Small intestine (tissue), 7 donors: ENCODE results near the gene PC. TPM values are rescaled to one million over a fixed set of nuclear protein-coding genes. Genes with fewer than 3 reads are reported as not detected.

Experiments
- DNase-seq, 2 donors: peaks; one replicate each; pipeline versions ENCODE4 v3.0.0 to v3.0.0-alpha.2; 2013
- FAIRE-seq: peaks from 2 replicates; lab custom pipeline; 2012; peaks lifted over from hg19 to GRCh38; lab: Jason Lieb, UNC
- H3K27ac ChIP-seq, 3 donors: one replicate each; pipeline ENCODE4 v1.5.1; 2013; ENCODE audit warnings: low read length in 2 of 3, mild to moderate bottlenecking in 2 of 3, control low read depth in 1 of 3, inconsistent platforms in 1 of 3, low read depth in 1 of 3, moderate library complexity in 1 of 3
- H3K27me3 ChIP-seq, 3 donors: one replicate each; pipeline ENCODE4 v1.6.1; 2013; ENCODE audit warnings: low read length in 3 of 3, inconsistent platforms in 1 of 3; ENCODE audit not compliant: control insufficient read depth in 3 of 3, insufficient read depth in 3 of 3
- H3K36me3 ChIP-seq, 3 donors: one replicate each; pipeline ENCODE4 v1.6.1; 2013; ENCODE audit warnings: low read length in 3 of 3, inconsistent platforms in 1 of 3, low read depth in 1 of 3, mild to moderate bottlenecking in 1 of 3, moderate library complexity in 1 of 3; ENCODE audit not compliant: control insufficient read depth in 3 of 3, insufficient read depth in 2 of 3
- H3K4me1 ChIP-seq, 3 donors: one replicate each; pipeline ENCODE4 v1.6.1; 2013; ENCODE audit warnings: low read length in 2 of 3, inconsistent platforms in 1 of 3, low read depth in 1 of 3, mild to moderate bottlenecking in 1 of 3, moderate library complexity in 1 of 3; ENCODE audit not compliant: control insufficient read depth in 3 of 3, insufficient read depth in 2 of 3
- H3K4me3 ChIP-seq, 3 donors: one replicate each; pipeline ENCODE4 v1.5.1; 2013; ENCODE audit warnings: low read length in 3 of 3, control low read depth in 1 of 3, inconsistent platforms in 1 of 3, low read depth in 1 of 3, mild to moderate bottlenecking in 1 of 3, moderate library complexity in 1 of 3
- H3K9me3 ChIP-seq, 2 donors: one replicate each; pipeline ENCODE4 v1.6.1; 2013; ENCODE audit warnings: low read depth in 1 of 2, low read length in 1 of 2; ENCODE audit not compliant: control insufficient read depth in 2 of 2, insufficient read depth in 1 of 2
- WGBS, 3 donors: extraction: QIAGEN DNeasy Blood & Tissue Kit; methylation state at CpG; one replicate each; pipeline ENCODE4 v1.1.7; 2013; 5-methylcytosine and 5-hydroxymethylcytosine counted together
- polyA plus RNA-seq, 4 donors: library from polyadenylated mRNA; stranded (reverse) in 3 of 4; unstranded in 1 of 4; fragments of 200-250 nt in 3 of 4; fragments of 120-200 nt in 1 of 4; gene quantifications; one replicate each; pipeline versions ENCODE4 v1.2.1 to v1.2.3, GENCODE V29; 2013
- donor health status: healthy with polysubstance abuse.
- donor health status: control.
- donor health status: control.
- donor health status: Bipolar disorder and iron deficiency.
- donor health status: healthy.

Gene PC
- polyA plus RNA-seq, 4 donors: 19.9 to 89.5 (median 46.6) TPM

- Histone ChIP-seq H3K36me3 (peaks cover 0 to 4% (median 0%) of the 10 kb centered on the region in 3 donors), H3K27me3 (no peaks in the 10 kb centered on the region), H3K4me3 (no peak overlapping the region), H3K27ac (no peak overlapping the region), H3K4me1 (no peaks in the 10 kb centered on the region), H3K9me3 (no peaks in the 10 kb centered on the region)
- WGBS, 3 donors: 48 to 76% (median 55%) methylated on average over 3 of the region's 3 CpGs
- FAIRE-seq (no peak), DNase-seq (no peak)
These were observed 39.4 kb downstream of the PC start for GRCh38 chr11:66918741-66919140.

- 83 to 88% (median 86%) methylated on average over 7 of the region's 7 CpGs for WGBS, 3 donors
These were observed 42.3 kb downstream of the PC start for GRCh38 chr11:66915866-66916265.

GRCh38 chr11:66915046-66915832 lies 42.9 kb downstream of the PC start:
- WGBS, 3 donors: 89 to 90% (median 90%) methylated on average over 13 to 14 of the region's 14 CpGs
- FAIRE-seq (no peak), DNase-seq (no peak)
- H3K27me3 ChIP-seq: no peaks in the 10 kb centered on the region
- no peaks in the 10 kb centered on the region for H3K9me3 ChIP-seq
- no peaks in the 10 kb centered on the region for H3K4me1 ChIP-seq
- no peak overlapping the region for H3K4me3 ChIP-seq
- H3K27ac ChIP-seq: no peak overlapping the region
- peaks cover 0 to 4% (median 0%) of the 10 kb centered on the region in 3 donors for H3K36me3 ChIP-seq

More at GRCh38 chr11:66915866-66916265, 42.3 kb downstream of the PC start:
- H3K27ac ChIP-seq: no peak overlapping the region
- no peaks in the 10 kb centered on the region for H3K4me1 ChIP-seq
- FAIRE-seq: no peak
- no peak overlapping the region for H3K4me3 ChIP-seq
- H3K9me3 ChIP-seq: no peaks in the 10 kb centered on the region
- no peak for DNase-seq
- no peaks in the 10 kb centered on the region for H3K27me3 ChIP-seq
- peaks cover 0 to 4% (median 0%) of the 10 kb centered on the region in 3 donors for H3K36me3 ChIP-seq

GRCh38 chr11:66914505-66914904 lies 43.7 kb downstream of the PC start:
- DNase-seq (no peak), FAIRE-seq (no peak)
- no peak overlapping the region for H3K27ac ChIP-seq
- no peaks in the 10 kb centered on the region for H3K9me3 ChIP-seq
- no peak overlapping the region for H3K4me3 ChIP-seq
- H3K36me3 ChIP-seq: peaks cover 0 to 4% (median 0%) of the 10 kb centered on the region in 3 donors
- WGBS, 3 donors: 79 to 86% (median 81%) methylated on average over 5 of the region's 5 CpGs
- H3K4me1 ChIP-seq: no peaks in the 10 kb centered on the region
- no peaks in the 10 kb centered on the region for H3K27me3 ChIP-seq

- H3K4me1 ChIP-seq: peaks cover 0 to 3% (median 0%) of the 10 kb centered on the region in 3 donors
- peaks cover 0 to 4% (median 0%) of the 10 kb centered on the region in 3 donors for H3K36me3 ChIP-seq
- WGBS, 3 donors: 66 to 73% (median 72%) methylated on average over 9 of the region's 9 CpGs
- no peak overlapping the region for H3K4me3 ChIP-seq
- H3K27me3 ChIP-seq: no peaks in the 10 kb centered on the region
- H3K9me3 ChIP-seq: no peaks in the 10 kb centered on the region
- FAIRE-seq (no peak), DNase-seq (no peak)
- no peak overlapping the region for H3K27ac ChIP-seq
These were observed 45.3 kb downstream of the PC start for GRCh38 chr11:66912911-66913310.

- Histone ChIP-seq H3K9me3 (no peaks in the 10 kb centered on the region), H3K4me1 (peaks cover 0 to 5% (median 0%) of the 10 kb centered on the region in 3 donors), H3K27me3 (no peaks in the 10 kb centered on the region), H3K27ac (no peak overlapping the region), H3K4me3 (no peak overlapping the region), H3K36me3 (peaks cover 0 to 4% (median 0%) of the 10 kb centered on the region in 3 donors)
- no peak for FAIRE-seq
- 81 to 92% (median 83%) methylated on average over 7 of the region's 7 CpGs for WGBS, 3 donors
- DNase-seq: no peak
These were observed 45.8 kb downstream of the PC start for GRCh38 chr11:66912361-66912760.

- Histone ChIP-seq H3K36me3 (no peaks in the 10 kb centered on the region), H3K4me1 (peaks cover 0 to 5% (median 0%) of the 10 kb centered on the region in 3 donors), H3K9me3 (no peaks in the 10 kb centered on the region), H3K27me3 (no peaks in the 10 kb centered on the region), H3K4me3 (no peak overlapping the region), H3K27ac (no peak overlapping the region)
- DNase-seq (no peak), FAIRE-seq (no peak)
- 79 to 91% (median 88%) methylated on average over 4 of the region's 4 CpGs for WGBS, 3 donors
These were observed 47.5 kb downstream of the PC start for GRCh38 chr11:66910669-66911068.

GRCh38 chr11:66910016-66910415 lies 48.2 kb downstream of the PC start:
- no peak for FAIRE-seq
- Histone ChIP-seq H3K27me3 (no peaks in the 10 kb centered on the region), H3K9me3 (no peaks in the 10 kb centered on the region), H3K36me3 (no peaks in the 10 kb centered on the region), H3K4me3 (no peak overlapping the region), H3K4me1 (peaks cover 0 to 5% (median 0%) of the 10 kb centered on the region in 3 donors), H3K27ac (no peak overlapping the region)
- DNase-seq: no peak
- 89 to 91% (median 91%) methylated on average over 10 of the region's 10 CpGs for WGBS, 3 donors
